IMR-90 (cell line): Measurements from ENCODE around the gene RNF144B.

Experiments used
- CEBPB ChIP-seq: IDR thresholded peaks from 2 replicates; pipeline ENCODE4 v1.6.1; 2012; ENCODE audit warnings: low read depth, low read length, improper control_type of control experiment
- CTCF ChIP-seq: conservative IDR thresholded peaks from 2 replicates; pipeline ENCODE4 v1.5.1; 2012; ENCODE audit warnings: mild to moderate bottlenecking, low read depth, low read length, improper control_type of control experiment
- MAFK ChIP-seq: IDR thresholded peaks from 2 replicates; pipeline ENCODE4 v1.6.1; 2012; ENCODE audit warnings: low read depth, low read length, improper control_type of control experiment
- MXI1 ChIP-seq: IDR thresholded peaks from 2 replicates; pipeline ENCODE4 v1.6.1; 2012; ENCODE audit warnings: low read depth, mild to moderate bottlenecking, low read length, moderate library complexity, borderline replicate concordance
- POLR2A ChIP-seq: IDR thresholded peaks from 2 replicates; pipeline ENCODE4 v1.6.1; 2012; ENCODE audit warnings: mild to moderate bottlenecking, low read depth, low read length
- RCOR1 ChIP-seq: IDR thresholded peaks from 2 replicates; pipeline ENCODE4 v1.6.1; 2012; ENCODE audit warnings: mild to moderate bottlenecking, low read length, improper control_type of control experiment; ENCODE audit not compliant: insufficient replicate concordance
- RFX5 ChIP-seq: IDR thresholded peaks from 2 replicates; pipeline ENCODE4 v1.8.0; 2012; ENCODE audit warnings: low read depth, mild to moderate bottlenecking, low read length, moderate library complexity
- SMC3 ChIP-seq: fragments of 150-350 bp; IDR thresholded peaks from 2 replicates; pipeline ENCODE4 v1.6.1; 2016; ENCODE audit warnings: low read depth, mild to moderate bottlenecking, antibody characterized with exemption, low read length, moderate library complexity
- USF2 ChIP-seq: fragments of 150-350 bp; IDR thresholded peaks from 2 replicates; pipeline ENCODE4 v1.6.1; 2017; ENCODE audit warnings: mild to moderate bottlenecking, antibody characterized with exemption, low read length, low read depth

GRCh38 chr6:18497006-18497405 lies 109.9 kb downstream of the RNF144B start:
- TF ChIP-seq CTCF (no peak), MAFK (no peak), POLR2A (no peak), RCOR1 (no peak), SMC3 (no peak), CEBPB (no peak), MXI1 (no peak), USF2 (no peak), RFX5 (no peak)
